Activated B cell treated with CpG ODN at 0.5 μM for 24 hours (primary cell): ENCODE measurements around the gene RRBP1. TPM values are rescaled to one million over a fixed set of nuclear protein-coding genes. Genes with fewer than 3 reads are reported as not detected.

Experiments
- ATAC-seq: fragments of 200-7000 bp; cut with Tn5 transposase; one replicate; pipeline ENCODE4 v1.10.0; 2021; ENCODE audit warnings: low read depth, mild to moderate bottlenecking, moderate library complexity
- CTCF ChIA-PET: fragments of 350-600 bp; sonication (Branson Sonifier 250); formaldehyde crosslinking; loops from one replicate; lab custom pipeline; 2021; ENCODE audit warnings: antibody characterized with exemption; lab: Charles Lee
- POLR2A ChIA-PET: fragments of 350-600 bp; sonication (Branson Sonifier 250); formaldehyde crosslinking; loops from one replicate; lab custom pipeline; 2021; ENCODE audit warnings: antibody characterized with exemption; lab: Charles Lee
- DNase-seq: peaks from one replicate; pipeline ENCODE4 v3.0.0; 2022
- H3K27ac Mint-ChIP-seq: one replicate; pipeline ENCODE4 v1.8.0; 2020; ENCODE audit warnings: mixed read lengths
- H3K27me3 Mint-ChIP-seq: one replicate; pipeline ENCODE4 v1.8.0; 2021; ENCODE audit warnings: mixed read lengths
- H3K36me3 Mint-ChIP-seq: one replicate; pipeline ENCODE4 v1.8.0; 2021; ENCODE audit warnings: low read depth, mixed read lengths
- H3K4me1 Mint-ChIP-seq: one replicate; pipeline ENCODE4 v1.8.0; 2021; ENCODE audit warnings: mixed read lengths
- H3K4me3 Mint-ChIP-seq: one replicate; pipeline ENCODE4 v1.8.0; 2020; ENCODE audit warnings: mild to moderate bottlenecking, mixed read lengths
- H3K9me3 Mint-ChIP-seq: one replicate; pipeline ENCODE4 v1.8.0; 2020; ENCODE audit warnings: mixed read lengths
- CTCF ChIP-seq: fragments of 200-600 bp; IDR thresholded peaks from one replicate; pipeline ENCODE4 v1.8.0; 2022; ENCODE audit warnings: antibody characterized with exemption, mild to moderate bottlenecking
- intact Hi-C: fragments of 100-400 bp; cut with micrococcal nuclease; formaldehyde crosslinking; loops from one replicate; pipeline ENCODE4 v1.15.1; 2024
- total RNA-seq: library from RNA; stranded (reverse); gene quantifications from 2 replicates; pipeline ENCODE4 v1.2.3, GENCODE V29; 2022

RRBP1 gene
- total RNA-seq, 1 donor from 2014 or later, result 22.0 TPM

GRCh38 chr20:17651129-17651759 lies 30.8 kb downstream of the RRBP1 start:
- DNase-seq (no peak), ATAC-seq (no peak)
- CTCF ChIA-PET, result interaction anchor here (0.9 kb wide), 1 partner anchor 17 kb away, joined by 3 read pairs; no protein-coding TSS in a partner anchor
- Mint-ChIP-seq H3K36me3 (no peaks in the 10 kb centered on the region), H3K27ac (no peak overlapping the region), H3K27me3 (no peaks in the 10 kb centered on the region), H3K4me1 (peaks cover 21% of the 10 kb centered on the region), H3K9me3 (no peaks in the 10 kb centered on the region), H3K4me3 (no peak overlapping the region)
- POLR2A ChIA-PET, result no interaction called here
- no peak for TF ChIP-seq CTCF
- intact Hi-C loops, result no loop called here

GRCh38 chr20:17650301-17651128 lies 31.5 kb downstream of the RRBP1 start:
- Mint-ChIP-seq H3K9me3 (no peaks in the 10 kb centered on the region), H3K4me3 (no peak overlapping the region), H3K27ac (no peak overlapping the region), H3K4me1 (peaks cover 21% of the 10 kb centered on the region), H3K27me3 (no peaks in the 10 kb centered on the region), H3K36me3 (no peaks in the 10 kb centered on the region)
- ChIA-PET CTCF (interaction anchor here (0.9 to 2.5 kb wide), 3 partner anchors 18 to 288 kb away, joined by 3 to 12 read pairs (median 6); no protein-coding TSS in a partner anchor), POLR2A (no interaction called here)
- intact Hi-C loops, result no loop called here
- ATAC-seq, result no peak
- no peak for DNase-seq
- no peak for TF ChIP-seq CTCF

GRCh38 chr20:17648791-17649730 lies 33.0 kb downstream of the RRBP1 start:
- CTCF ChIA-PET, result interaction anchor here (1.1 to 2.5 kb wide), 6 partner anchors 17 to 347 kb away, joined by 3 to 12 read pairs (median 6); no protein-coding TSS in a partner anchor
- POLR2A ChIA-PET, result no interaction called here
- DNase-seq, result no peak
- Mint-ChIP-seq H3K9me3 (no peaks in the 10 kb centered on the region), H3K36me3 (no peaks in the 10 kb centered on the region), H3K4me1 (peaks cover 25% of the 10 kb centered on the region), H3K27ac (no peak overlapping the region), H3K27me3 (no peaks in the 10 kb centered on the region), H3K4me3 (peak overlapping the region; percentile 15)
- peak; percentile 75 for ATAC-seq
- intact Hi-C loops, result loop anchor here (1.0 kb wide), 2 partner anchors 112 to 144 kb away; no protein-coding TSS in a partner anchor
- TF ChIP-seq CTCF, result no peak

GRCh38 chr20:17648315-17648646 lies 33.8 kb downstream of the RRBP1 start:
- no peak overlapping the region for H3K4me3 Mint-ChIP-seq
- intact Hi-C loops, result no loop called here
- TF ChIP-seq CTCF, result no peak
- H3K9me3 Mint-ChIP-seq, result no peaks in the 10 kb centered on the region
- ATAC-seq (no peak), DNase-seq (no peak)
- peaks cover 31% of the 10 kb centered on the region for H3K4me1 Mint-ChIP-seq
- H3K27ac Mint-ChIP-seq, result no peak overlapping the region
- ChIA-PET CTCF (interaction anchor here (1.1 to 2.5 kb wide), 5 partner anchors 17 to 348 kb away, joined by 3 to 12 read pairs (median 5); no protein-coding TSS in a partner anchor), POLR2A (no interaction called here)
- no peaks in the 10 kb centered on the region for H3K27me3 Mint-ChIP-seq
- H3K36me3 Mint-ChIP-seq, result no peaks in the 10 kb centered on the region
